ENCODE results near the gene HMCN1. TPM values are rescaled to one million over a fixed set of nuclear protein-coding genes. Genes with fewer than 3 reads are reported as not detected.
"Not testable (repeated sequence)": the region's sequence is repeated elsewhere in the genome, so short reads cannot be mapped to it uniquely, and the experiment has no call there.

The HMCN1 gene
- total RNA-seq, 4 donors from 2014 or later: 53.0 to 87.9 (median 76.8) TPM

- no peaks in the 10 kb centered on the region for H3K27me3 ChIP-seq
- DNase-seq (ENCODE audit: extremely low spot score): no peak
- intact Hi-C loops (cut with DNase I): loop anchor here (5.0 kb wide), 1 partner anchor 55 kb away; no protein-coding TSS in a partner anchor
- H3K4me1 ChIP-seq: peaks cover 0 to 27% (median 22%) of the 10 kb centered on the region in 4 donors
- H3K4me3 ChIP-seq: no peak overlapping the region
- TF ChIP-seq POLR2A (IDR thresholded peaks at IDR 0.05; ENCODE audit: low read depth) (no peak), EP300 (IDR thresholded peaks at IDR 0.05) (no peak), POLR2AphosphoS5 (IDR thresholded peaks at IDR 0.05) (no peak)
- TF ChIP-seq, protein P1, sequence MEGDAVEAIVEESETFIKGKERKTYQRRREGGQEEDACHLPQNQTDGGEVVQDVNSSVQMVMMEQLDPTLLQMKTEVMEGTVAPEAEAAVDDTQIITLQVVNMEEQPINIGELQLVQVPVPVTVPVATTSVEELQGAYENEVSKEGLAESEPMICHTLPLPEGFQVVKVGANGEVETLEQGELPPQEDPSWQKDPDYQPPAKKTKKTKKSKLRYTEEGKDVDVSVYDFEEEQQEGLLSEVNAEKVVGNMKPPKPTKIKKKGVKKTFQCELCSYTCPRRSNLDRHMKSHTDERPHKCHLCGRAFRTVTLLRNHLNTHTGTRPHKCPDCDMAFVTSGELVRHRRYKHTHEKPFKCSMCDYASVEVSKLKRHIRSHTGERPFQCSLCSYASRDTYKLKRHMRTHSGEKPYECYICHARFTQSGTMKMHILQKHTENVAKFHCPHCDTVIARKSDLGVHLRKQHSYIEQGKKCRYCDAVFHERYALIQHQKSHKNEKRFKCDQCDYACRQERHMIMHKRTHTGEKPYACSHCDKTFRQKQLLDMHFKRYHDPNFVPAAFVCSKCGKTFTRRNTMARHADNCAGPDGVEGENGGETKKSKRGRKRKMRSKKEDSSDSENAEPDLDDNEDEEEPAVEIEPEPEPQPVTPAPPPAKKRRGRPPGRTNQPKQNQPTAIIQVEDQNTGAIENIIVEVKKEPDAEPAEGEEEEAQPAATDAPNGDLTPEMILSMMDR (IDR thresholded peaks at IDR 0.05): no peak
- no peaks in the 10 kb centered on the region for H3K9me3 ChIP-seq
- 47% methylated on average over 3 of the region's 3 CpGs for whole genome bisulfite sequencing
- peak overlapping the region in 3 of 4 donors; percentile 50 to 57 (median 52) for H3K27ac ChIP-seq (replicated peaks in 1 of 4)
- H3K36me3 ChIP-seq: peaks cover 0 to 12% (median 2%) of the 10 kb centered on the region in 4 donors
These were observed 418.0 kb downstream of the HMCN1 start for GRCh38 chr1:186152227-186152619.

DNA sequence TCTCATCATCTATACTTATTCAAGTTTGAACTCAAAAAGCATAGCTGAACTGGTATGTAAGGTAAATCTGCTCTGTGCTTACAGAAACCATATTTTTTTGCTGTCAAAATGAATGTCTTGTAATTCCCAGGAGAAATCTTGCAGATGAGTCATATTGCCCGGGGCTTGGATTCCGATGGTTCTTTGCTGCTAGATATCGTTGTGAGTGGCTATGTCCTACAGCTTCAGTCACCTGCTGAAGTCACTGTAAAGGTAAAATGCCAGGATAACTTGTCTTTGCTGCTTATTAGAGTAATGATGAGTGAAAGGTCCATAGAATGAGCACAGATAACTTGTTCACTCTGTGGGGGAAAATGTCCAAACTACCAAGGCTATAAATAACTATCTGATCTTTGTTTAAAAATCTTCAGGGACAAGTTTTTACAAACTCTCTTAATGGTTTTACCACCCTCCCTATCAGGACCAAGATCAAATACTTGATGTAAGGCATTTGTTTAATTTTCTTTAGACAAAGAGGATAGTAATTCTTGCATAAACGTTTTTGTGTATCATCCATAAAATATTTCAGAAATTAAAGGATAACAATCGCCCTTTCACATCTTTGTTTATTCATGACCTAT lies 418.5 kb downstream of the HMCN1 start:
- peaks cover 0 to 9% (median 0%) of the 10 kb centered on the region in 4 donors for H3K36me3 ChIP-seq
- no peaks in the 10 kb centered on the region for H3K9me3 ChIP-seq
- 31% methylated on average over 5 of the region's 5 CpGs for WGBS
- peak overlapping the region in 3 of 4 donors; percentile 50 to 57 (median 52) for H3K27ac ChIP-seq (replicated peaks in 1 of 4)
- H3K4me3 ChIP-seq: no peak overlapping the region
- peaks cover 0 to 27% (median 22%) of the 10 kb centered on the region in 4 donors for H3K4me1 ChIP-seq
- no peak for DNase-seq (ENCODE audit: extremely low spot score)
- TF ChIP-seq, protein P1 (IDR thresholded peaks at IDR 0.05): no peak
- TF ChIP-seq POLR2A (IDR thresholded peaks at IDR 0.05; ENCODE audit: low read depth) (no peak), EP300 (IDR thresholded peaks at IDR 0.05) (no peak), POLR2AphosphoS5 (IDR thresholded peaks at IDR 0.05) (no peak)
- no peaks in the 10 kb centered on the region for H3K27me3 ChIP-seq
- intact Hi-C loops (cut with DNase I): loop anchor here (5.0 kb wide), 1 partner anchor 55 kb away; no protein-coding TSS in a partner anchor

- intact Hi-C loops (cut with DNase I): loop anchor here (5.0 kb wide), 1 partner anchor 53 kb away; no protein-coding TSS in a partner anchor
- no peaks in the 10 kb centered on the region for H3K27me3 ChIP-seq
- no peak for DNase-seq (ENCODE audit: extremely low spot score)
- no peaks in the 10 kb centered on the region for H3K9me3 ChIP-seq
- H3K4me3 ChIP-seq: no peak overlapping the region
- WGBS: 85% methylated on average over 1 of the region's 1 CpG
- TF ChIP-seq POLR2A (IDR thresholded peaks at IDR 0.05; ENCODE audit: low read depth): no peak
- peaks cover 0 to 27% (median 22%) of the 10 kb centered on the region in 4 donors for H3K4me1 ChIP-seq
- H3K36me3 ChIP-seq: no peaks in the 10 kb centered on the region
- H3K27ac ChIP-seq (replicated peaks in 1 of 4): no peak overlapping the region
These were observed 420.5 kb downstream of the HMCN1 start for GRCh38 chr1:186154651-186155050.

DNA sequence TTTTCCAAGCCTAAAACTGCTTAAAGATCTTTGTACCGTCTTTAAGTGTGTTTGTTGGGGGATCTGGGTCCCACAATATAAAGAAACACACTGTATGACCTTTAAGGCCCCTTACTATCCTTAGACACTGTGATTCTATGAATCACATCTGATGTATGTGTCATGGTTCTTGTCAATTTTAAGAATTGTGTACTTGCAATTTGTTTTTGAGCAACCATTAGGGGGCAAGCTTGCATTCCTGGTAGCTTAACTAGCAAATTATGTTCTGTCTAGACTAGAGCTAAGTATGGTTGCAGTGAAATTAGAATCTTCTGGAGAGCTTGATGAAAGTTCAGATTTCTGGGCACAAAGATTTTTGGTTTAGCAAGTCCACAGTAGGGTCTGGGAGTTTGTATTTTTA lies 421.4 kb downstream of the HMCN1 start:
- peaks cover 0 to 27% (median 22%) of the 10 kb centered on the region in 4 donors for H3K4me1 ChIP-seq
- no peak overlapping the region for H3K27ac ChIP-seq (replicated peaks in 1 of 4)
- WGBS: 82% methylated on average over 1 of the region's 1 CpG
- no peaks in the 10 kb centered on the region for H3K27me3 ChIP-seq
- H3K9me3 ChIP-seq: no peaks in the 10 kb centered on the region
- H3K36me3 ChIP-seq: no peaks in the 10 kb centered on the region
- intact Hi-C loops (cut with DNase I): no loop called here
- TF ChIP-seq, protein P1 (IDR thresholded peaks at IDR 0.05): peak in 2 of 3 experiments; percentile 28 to 46
- TF ChIP-seq EP300 (IDR thresholded peaks at IDR 0.05) (no peak), POLR2AphosphoS5 (IDR thresholded peaks at IDR 0.05) (no peak)
- no peak overlapping the region for H3K4me3 ChIP-seq
- DNase-seq (ENCODE audit: extremely low spot score): no peak

DNA sequence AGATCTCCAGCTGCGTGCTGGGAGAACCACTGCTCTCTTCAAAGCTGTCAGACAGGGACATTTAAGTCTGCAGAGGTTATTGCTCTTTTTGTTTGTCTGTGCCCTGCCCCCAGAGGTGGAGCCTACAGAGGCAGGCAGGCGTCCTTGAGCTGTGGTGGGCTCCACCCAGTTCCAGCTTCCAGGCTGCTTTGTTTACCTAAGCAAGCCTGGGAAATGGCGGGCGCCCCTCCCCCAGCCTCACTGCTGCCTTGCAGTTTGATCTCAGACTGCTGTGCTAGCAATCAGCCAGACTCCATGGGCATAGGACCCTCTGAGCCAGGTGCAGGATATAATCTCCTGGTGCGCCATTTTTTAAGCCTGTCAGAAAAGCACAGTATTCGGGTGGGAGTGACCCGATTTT lies 428.7 kb downstream of the HMCN1 start:
- intact Hi-C loops (cut with DNase I); H3K27ac ChIP-seq (replicated peaks in 1 of 4); H3K9me3 ChIP-seq; DNase-seq (ENCODE audit: extremely low spot score); H3K4me3 ChIP-seq; H3K4me1 ChIP-seq; H3K27me3 ChIP-seq: not testable (repeated sequence)
- H3K36me3 ChIP-seq: peaks cover 0 to 33% (median 13%) of the 10 kb centered on the region in 4 donors
- 93% methylated on average over 3 of the region's 7 CpGs for WGBS

Data from esophagus muscularis mucosa (tissue), 4 donors.